HG02642 (cell line): Measurements from ENCODE around the gene CPT2.

Source experiments
- ATAC-seq: cut with Tn5 transposase; IDR thresholded peaks from one replicate; pipeline ENCODE4 v1.9.1; 2021; ENCODE audit warnings: mild to moderate bottlenecking; ENCODE audit not compliant: unreplicated experiment, poor library complexity

CPT2 gene

GRCh38 chr1:53196485-53197290 lies at the start of gene CPT2:
Gene CPT2, plus strand, starts transcription at chr1:53196824. Its CDS starts 120 bp downstream, at chr1:53196944.
- ATAC-seq = peak; percentile 99

GRCh38 chr1:53147174-53147573 lies 49.5 kb upstream of the CPT2 start:
- ATAC-seq = no peak

- ATAC-seq = no peak
Measured at GRCh38 chr1:53148123-53148522, 48.5 kb upstream of the CPT2 start.

GRCh38 chr1:53153752-53154151 lies 42.9 kb upstream of the CPT2 start:
- no peak for ATAC-seq

- no peak for ATAC-seq
Measured at GRCh38 chr1:53154859-53155438, 41.7 kb upstream of the CPT2 start.

- no peak for ATAC-seq
Measured at GRCh38 chr1:53155534-53155933, 41.1 kb upstream of the CPT2 start.

GRCh38 chr1:53155945-53156344 lies 40.7 kb upstream of the CPT2 start:
- ATAC-seq = no peak

- ATAC-seq = no peak
Measured at GRCh38 chr1:53156783-53157182, 39.8 kb upstream of the CPT2 start.

- no peak for ATAC-seq
Measured at GRCh38 chr1:53158900-53159299, 37.7 kb upstream of the CPT2 start.

GRCh38 chr1:53160924-53161378 lies 35.7 kb upstream of the CPT2 start:
- ATAC-seq = no peak

- ATAC-seq = no peak
Measured at GRCh38 chr1:53162621-53163020, 34.0 kb upstream of the CPT2 start.

- no peak for ATAC-seq
Measured at GRCh38 chr1:53163291-53163768, 33.3 kb upstream of the CPT2 start.

- ATAC-seq = no peak
Measured at GRCh38 chr1:53165408-53165961, 31.1 kb upstream of the CPT2 start.

- no peak for ATAC-seq
Measured at GRCh38 chr1:53166366-53166765, 30.3 kb upstream of the CPT2 start.

GRCh38 chr1:53166912-53167311 lies 29.7 kb upstream of the CPT2 start:
- no peak for ATAC-seq

- no peak for ATAC-seq
Measured at GRCh38 chr1:53172426-53173128, 24.0 kb upstream of the CPT2 start.

- ATAC-seq = no peak
Measured at GRCh38 chr1:53174971-53175913, 21.4 kb upstream of the CPT2 start.

- no peak for ATAC-seq
Measured at GRCh38 chr1:53176452-53177208, 20.0 kb upstream of the CPT2 start.

GRCh38 chr1:53180226-53180625 lies 16.4 kb upstream of the CPT2 start:
- ATAC-seq = no peak
